NB4 (cell line): ENCODE data around the gene LRRFIP2.

Experiments used
- DNase-seq: peaks from one replicate; pipeline ENCODE4 v3.0.0; 2010; ENCODE audit warnings: low read depth
- H3K4me3 ChIP-seq: one replicate; pipeline ENCODE4 v1.5.1; 2011; ENCODE audit warnings: mild to moderate bottlenecking, low read depth, low read length, moderate library complexity
- MYC ChIP-seq: IDR thresholded peaks from 2 replicates; pipeline ENCODE4 v1.6.1; 2011; ENCODE audit warnings: low read depth, low read length
- POLR2A ChIP-seq: IDR thresholded peaks from 2 replicates; pipeline ENCODE4 v1.6.1; 2011; ENCODE audit warnings: mild to moderate bottlenecking; ENCODE audit not compliant: insufficient read length; ENCODE audit errors: extremely low read depth
- TF ChIP-seq, protein P1 (sequence below): IDR thresholded peaks from one replicate; pipeline ENCODE4 v1.5.1; 2012; ENCODE audit warnings: low read depth, low read length
- TF ChIP-seq, protein P2 (sequence below): IDR thresholded peaks from 2 replicates; pipeline ENCODE4 v1.6.1; 2011; ENCODE audit warnings: low read depth, low read length

The LRRFIP2 gene

GRCh38 chr3:37163262-37164015, 10.9 kb downstream of the LRRFIP2 start:
- TF ChIP-seq MYC (no peak), POLR2A (no peak)
- TF ChIP-seq, protein P1, sequence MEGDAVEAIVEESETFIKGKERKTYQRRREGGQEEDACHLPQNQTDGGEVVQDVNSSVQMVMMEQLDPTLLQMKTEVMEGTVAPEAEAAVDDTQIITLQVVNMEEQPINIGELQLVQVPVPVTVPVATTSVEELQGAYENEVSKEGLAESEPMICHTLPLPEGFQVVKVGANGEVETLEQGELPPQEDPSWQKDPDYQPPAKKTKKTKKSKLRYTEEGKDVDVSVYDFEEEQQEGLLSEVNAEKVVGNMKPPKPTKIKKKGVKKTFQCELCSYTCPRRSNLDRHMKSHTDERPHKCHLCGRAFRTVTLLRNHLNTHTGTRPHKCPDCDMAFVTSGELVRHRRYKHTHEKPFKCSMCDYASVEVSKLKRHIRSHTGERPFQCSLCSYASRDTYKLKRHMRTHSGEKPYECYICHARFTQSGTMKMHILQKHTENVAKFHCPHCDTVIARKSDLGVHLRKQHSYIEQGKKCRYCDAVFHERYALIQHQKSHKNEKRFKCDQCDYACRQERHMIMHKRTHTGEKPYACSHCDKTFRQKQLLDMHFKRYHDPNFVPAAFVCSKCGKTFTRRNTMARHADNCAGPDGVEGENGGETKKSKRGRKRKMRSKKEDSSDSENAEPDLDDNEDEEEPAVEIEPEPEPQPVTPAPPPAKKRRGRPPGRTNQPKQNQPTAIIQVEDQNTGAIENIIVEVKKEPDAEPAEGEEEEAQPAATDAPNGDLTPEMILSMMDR = no peak
- TF ChIP-seq, protein P2, sequence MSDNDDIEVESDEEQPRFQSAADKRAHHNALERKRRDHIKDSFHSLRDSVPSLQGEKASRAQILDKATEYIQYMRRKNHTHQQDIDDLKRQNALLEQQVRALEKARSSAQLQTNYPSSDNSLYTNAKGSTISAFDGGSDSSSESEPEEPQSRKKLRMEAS = no peak
- DNase-seq = no peak
- no peak overlapping the region for H3K4me3 ChIP-seq

- DNase-seq = no peak
- H3K4me3 ChIP-seq = no peak overlapping the region
Measured at GRCh38 chr3:37162501-37163245, 11.7 kb downstream of the LRRFIP2 start.

DNA sequence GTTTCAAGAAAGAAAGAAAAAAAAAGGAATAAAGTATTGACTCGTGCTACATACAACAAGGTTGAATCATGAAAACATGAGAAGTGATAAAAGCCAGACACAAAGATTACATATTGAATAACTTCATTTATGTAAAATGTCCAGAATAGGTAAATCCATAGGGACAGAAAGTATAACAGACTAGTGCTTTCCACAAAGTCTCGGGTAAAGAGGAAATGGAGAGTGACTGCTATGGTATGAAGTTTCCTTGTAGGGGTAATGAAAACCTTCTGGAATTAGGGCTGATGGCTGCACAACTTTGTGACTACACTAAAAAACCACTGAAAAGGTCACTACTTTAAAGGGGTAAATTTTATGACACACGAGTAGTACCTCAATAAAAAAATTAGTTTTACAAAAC, 13.0 kb downstream of the LRRFIP2 start:
- H3K4me3 ChIP-seq = no peak overlapping the region
- TF ChIP-seq POLR2A = no peak
- TF ChIP-seq MYC = no peak
- TF ChIP-seq, protein P1 = no peak
- TF ChIP-seq, protein P2 = no peak
- no peak for DNase-seq

More at GRCh38 chr3:37162501-37163245, 11.7 kb downstream of the LRRFIP2 start:
- TF ChIP-seq, protein P1 = no peak
- TF ChIP-seq, protein P2 = no peak
- TF ChIP-seq MYC (no peak), POLR2A (no peak)

GRCh38 chr3:37155782-37156181, 18.6 kb downstream of the LRRFIP2 start:
- no peak for TF ChIP-seq POLR2A
- TF ChIP-seq MYC = no peak
- TF ChIP-seq, protein P2 = no peak
- TF ChIP-seq, protein P1 = no peak
- no peak overlapping the region for H3K4me3 ChIP-seq
- no peak for DNase-seq

DNA sequence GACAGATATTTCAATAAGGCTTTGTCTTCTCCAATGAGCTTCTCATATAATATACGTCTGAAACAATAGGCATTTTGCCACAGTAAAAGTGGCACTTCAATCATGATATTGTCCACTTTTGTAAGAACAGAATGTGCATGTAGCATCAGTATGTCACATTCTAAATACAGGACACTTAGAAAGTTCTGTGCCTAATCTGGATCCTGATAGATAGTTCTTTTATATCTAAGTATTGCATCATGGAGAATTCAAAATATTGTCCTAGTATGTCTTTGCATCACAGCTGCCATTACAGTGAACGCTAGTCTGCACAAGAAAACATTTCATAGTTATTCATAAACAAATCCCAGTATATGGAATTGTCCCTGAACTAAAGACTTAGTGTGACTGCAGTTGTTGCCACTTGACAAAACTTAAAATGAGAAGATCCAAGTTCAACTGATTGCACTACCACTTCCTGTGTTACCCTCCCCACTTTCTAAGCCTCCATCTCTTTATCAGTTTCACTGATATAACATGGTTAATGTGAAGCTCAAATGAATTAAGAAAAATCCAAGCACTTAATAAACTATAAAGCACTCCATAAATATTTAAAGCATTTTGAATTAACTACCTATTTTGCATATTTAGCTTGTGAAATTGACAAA, 19.6 kb downstream of the LRRFIP2 start:
- H3K4me3 ChIP-seq = no peak overlapping the region
- DNase-seq = no peak
- no peak for TF ChIP-seq MYC
- TF ChIP-seq, protein P1 = no peak
- TF ChIP-seq, protein P2 = no peak
- no peak for TF ChIP-seq POLR2A
